Measurements from ENCODE around the gene FGFR3.

DNA sequence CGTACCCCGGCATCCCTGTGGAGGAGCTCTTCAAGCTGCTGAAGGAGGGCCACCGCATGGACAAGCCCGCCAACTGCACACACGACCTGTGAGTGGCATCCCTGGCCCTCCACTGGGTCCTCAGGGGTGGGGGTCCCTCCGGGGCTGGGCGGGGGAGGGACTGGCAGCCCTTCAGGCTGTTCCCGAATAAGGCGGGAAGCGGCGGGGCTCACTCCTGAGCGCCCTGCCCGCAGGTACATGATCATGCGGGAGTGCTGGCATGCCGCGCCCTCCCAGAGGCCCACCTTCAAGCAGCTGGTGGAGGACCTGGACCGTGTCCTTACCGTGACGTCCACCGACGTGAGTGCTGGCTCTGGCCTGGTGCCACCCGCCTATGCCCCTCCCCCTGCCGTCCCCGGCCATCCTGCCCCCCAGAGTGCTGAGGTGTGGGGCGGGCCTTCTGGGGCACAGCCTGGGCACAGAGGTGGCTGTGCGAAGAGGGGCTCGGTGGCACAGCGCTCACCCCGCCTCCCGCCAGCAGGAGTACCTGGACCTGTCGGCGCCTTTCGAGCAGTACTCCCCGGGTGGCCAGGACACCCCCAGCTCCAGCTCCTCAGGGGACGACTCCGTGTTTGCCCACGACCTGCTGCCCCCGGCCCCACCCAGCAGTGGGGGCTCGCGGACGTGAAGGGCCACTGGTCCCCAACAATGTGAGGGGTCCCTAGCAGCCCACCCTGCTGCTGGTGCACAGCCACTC lies 13.7 kb downstream of the FGFR3 start:
- TF ChIP-seq, protein P1, sequence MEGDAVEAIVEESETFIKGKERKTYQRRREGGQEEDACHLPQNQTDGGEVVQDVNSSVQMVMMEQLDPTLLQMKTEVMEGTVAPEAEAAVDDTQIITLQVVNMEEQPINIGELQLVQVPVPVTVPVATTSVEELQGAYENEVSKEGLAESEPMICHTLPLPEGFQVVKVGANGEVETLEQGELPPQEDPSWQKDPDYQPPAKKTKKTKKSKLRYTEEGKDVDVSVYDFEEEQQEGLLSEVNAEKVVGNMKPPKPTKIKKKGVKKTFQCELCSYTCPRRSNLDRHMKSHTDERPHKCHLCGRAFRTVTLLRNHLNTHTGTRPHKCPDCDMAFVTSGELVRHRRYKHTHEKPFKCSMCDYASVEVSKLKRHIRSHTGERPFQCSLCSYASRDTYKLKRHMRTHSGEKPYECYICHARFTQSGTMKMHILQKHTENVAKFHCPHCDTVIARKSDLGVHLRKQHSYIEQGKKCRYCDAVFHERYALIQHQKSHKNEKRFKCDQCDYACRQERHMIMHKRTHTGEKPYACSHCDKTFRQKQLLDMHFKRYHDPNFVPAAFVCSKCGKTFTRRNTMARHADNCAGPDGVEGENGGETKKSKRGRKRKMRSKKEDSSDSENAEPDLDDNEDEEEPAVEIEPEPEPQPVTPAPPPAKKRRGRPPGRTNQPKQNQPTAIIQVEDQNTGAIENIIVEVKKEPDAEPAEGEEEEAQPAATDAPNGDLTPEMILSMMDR (conservative IDR thresholded peaks at IDR 0.05; ENCODE audit: low read length), result no peak
- TF ChIP-seq EZH2phosphoT487 (IDR thresholded peaks at IDR 0.05; ENCODE audit: borderline replicate concordance, low read depth, low read length), result no peak

All from OCI-LY7 (cell line).